ENCODE measurements around the gene RPL7A.

Gene RPL7A

DNA sequence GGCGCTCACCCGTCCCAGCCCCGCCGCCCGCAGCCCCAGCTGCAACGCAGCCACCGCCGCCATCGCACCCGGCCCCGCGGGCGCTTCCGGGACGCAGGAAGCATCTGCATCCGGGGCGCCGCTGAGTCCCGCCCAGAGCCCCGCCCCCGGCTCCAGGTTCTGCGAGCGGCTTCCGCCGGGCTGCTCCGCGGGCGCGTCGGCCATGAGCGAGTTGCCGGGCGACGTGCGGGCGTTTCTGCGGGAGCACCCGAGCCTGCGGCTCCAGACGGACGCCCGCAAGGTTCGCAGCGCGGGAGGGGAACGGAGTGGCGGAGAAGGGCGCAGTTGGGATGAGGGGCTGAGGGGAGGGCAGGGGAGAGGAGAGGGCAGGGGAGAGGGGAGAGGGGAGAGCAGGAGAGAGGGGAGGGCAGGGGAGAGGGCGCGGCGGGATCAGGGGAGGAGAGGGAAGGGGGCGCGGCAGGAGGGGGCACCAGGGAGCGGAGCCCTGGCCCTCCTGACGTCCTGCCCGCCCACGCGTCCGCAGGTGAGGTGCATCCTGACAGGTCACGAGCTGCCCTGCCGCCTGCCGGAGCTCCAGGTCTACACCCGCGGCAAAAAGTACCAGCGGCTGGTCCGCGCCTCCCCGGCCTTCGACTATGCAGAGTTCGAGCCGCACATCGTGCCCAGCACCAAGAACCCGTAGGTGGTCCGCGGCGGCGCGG is 8.5 kb downstream of the RPL7A start, which contains the start of the genes SURF1 and SURF2:
SURF1 (minus strand) TSS at position 97 of the 701 bp plus-strand sequence; CDS start at position 63, 34 bp downstream.
SURF2 (plus strand) TSS at position 160 of the 701 bp plus-strand sequence; CDS start at position 203, 43 bp downstream.
- TF ChIP-seq, protein P1, sequence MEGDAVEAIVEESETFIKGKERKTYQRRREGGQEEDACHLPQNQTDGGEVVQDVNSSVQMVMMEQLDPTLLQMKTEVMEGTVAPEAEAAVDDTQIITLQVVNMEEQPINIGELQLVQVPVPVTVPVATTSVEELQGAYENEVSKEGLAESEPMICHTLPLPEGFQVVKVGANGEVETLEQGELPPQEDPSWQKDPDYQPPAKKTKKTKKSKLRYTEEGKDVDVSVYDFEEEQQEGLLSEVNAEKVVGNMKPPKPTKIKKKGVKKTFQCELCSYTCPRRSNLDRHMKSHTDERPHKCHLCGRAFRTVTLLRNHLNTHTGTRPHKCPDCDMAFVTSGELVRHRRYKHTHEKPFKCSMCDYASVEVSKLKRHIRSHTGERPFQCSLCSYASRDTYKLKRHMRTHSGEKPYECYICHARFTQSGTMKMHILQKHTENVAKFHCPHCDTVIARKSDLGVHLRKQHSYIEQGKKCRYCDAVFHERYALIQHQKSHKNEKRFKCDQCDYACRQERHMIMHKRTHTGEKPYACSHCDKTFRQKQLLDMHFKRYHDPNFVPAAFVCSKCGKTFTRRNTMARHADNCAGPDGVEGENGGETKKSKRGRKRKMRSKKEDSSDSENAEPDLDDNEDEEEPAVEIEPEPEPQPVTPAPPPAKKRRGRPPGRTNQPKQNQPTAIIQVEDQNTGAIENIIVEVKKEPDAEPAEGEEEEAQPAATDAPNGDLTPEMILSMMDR (IDR thresholded peaks at IDR 0.05; ENCODE audit: insufficient read depth, low read length, poor library complexity, severe bottlenecking), result peak; percentile 42
- Histone ChIP-seq H3K36me3 (ENCODE audit: control insufficient read depth, insufficient read depth, low read length) (peaks cover 28% of the 10 kb centered on the region), H3K4me3 (replicated peaks; ENCODE audit: low read depth, low read length) (peak within 1 kb of the TSS; percentile 85), H3K27me3 (replicated peaks; ENCODE audit: control insufficient read depth, insufficient read depth, low read length) (no peaks in the 10 kb centered on the region)
- peak; percentile 90 for DNase-seq (ENCODE audit: extremely low read depth, insufficient read length)

DNA sequence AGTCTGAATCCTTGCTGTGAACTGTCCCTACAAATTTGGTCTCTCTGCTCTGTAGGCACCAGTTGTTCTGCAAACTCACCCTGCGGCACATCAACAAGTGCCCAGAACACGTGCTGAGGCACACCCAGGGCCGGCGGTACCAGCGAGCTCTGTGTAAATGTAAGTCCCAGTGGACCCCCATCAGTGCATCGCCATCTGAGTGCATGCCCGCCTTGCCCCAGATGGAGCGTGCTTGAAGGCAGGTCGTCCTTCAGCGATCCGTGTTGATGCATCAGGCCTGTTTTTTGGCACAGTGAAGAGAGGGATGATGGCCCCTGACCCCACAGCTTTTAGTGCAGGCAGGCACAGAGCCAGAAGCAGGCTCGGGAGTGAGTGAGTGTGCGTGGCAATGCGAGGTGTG is 9.6 kb downstream of the RPL7A start:
- no peaks in the 10 kb centered on the region for H3K27me3 ChIP-seq (replicated peaks; ENCODE audit: control insufficient read depth, insufficient read depth, low read length)
- TF ChIP-seq, protein P1 (IDR thresholded peaks at IDR 0.05; ENCODE audit: insufficient read depth, low read length, poor library complexity, severe bottlenecking), result no peak
- DNase-seq (ENCODE audit: extremely low read depth, insufficient read length), result no peak
- H3K36me3 ChIP-seq (ENCODE audit: control insufficient read depth, insufficient read depth, low read length), result peaks cover 28% of the 10 kb centered on the region
- H3K4me3 ChIP-seq (replicated peaks; ENCODE audit: low read depth, low read length), result no peak overlapping the region; the same call in 1 of the 2 replicates

DNA sequence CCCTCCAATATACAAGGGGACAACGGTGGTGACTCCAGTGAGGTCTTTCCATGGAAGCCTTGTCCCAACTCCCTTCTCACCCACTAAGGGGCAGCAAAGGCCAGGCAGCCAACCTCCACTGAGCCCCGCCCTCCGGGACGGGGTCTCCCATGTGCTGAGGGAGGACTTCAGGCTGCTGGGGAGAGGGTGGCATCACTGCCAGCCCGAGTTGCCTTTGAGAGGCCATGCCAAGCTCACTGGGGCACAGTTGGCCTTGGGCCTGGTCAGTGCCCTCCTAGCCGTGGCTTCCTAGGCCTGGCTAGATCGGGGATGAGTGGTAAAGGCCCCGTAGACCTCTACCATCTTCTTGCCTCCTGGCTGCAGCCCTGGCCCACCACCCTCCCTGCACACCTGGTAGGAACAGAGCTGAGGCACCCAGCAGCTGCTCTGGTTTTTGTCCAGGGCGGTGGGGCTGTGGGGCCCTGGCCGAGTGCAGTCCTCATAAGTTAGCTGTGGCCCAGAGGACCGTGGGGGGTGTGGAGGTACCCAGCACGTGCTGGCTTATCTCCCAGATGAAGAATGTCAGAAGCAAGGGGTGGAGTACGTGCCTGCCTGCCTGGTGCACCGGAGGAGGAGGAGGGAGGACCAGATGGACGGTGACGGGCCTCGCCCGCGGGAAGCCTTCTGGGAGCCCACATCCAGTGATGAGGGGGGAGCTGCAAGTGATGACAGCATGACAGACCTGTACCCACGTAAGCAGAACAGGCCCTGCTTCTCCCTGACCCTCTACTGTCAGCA is 11.6 kb downstream of the RPL7A start:
- no peak for DNase-seq (ENCODE audit: extremely low read depth, insufficient read length)
- TF ChIP-seq, protein P1 (IDR thresholded peaks at IDR 0.05; ENCODE audit: insufficient read depth, low read length, poor library complexity, severe bottlenecking), result peak; percentile 17
- H3K36me3 ChIP-seq (ENCODE audit: control insufficient read depth, insufficient read depth, low read length), result peaks cover 34% of the 10 kb centered on the region
- H3K27me3 ChIP-seq (replicated peaks; ENCODE audit: control insufficient read depth, insufficient read depth, low read length), result no peaks in the 10 kb centered on the region
- H3K4me3 ChIP-seq (replicated peaks; ENCODE audit: low read depth, low read length), result no peak overlapping the region

DNA sequence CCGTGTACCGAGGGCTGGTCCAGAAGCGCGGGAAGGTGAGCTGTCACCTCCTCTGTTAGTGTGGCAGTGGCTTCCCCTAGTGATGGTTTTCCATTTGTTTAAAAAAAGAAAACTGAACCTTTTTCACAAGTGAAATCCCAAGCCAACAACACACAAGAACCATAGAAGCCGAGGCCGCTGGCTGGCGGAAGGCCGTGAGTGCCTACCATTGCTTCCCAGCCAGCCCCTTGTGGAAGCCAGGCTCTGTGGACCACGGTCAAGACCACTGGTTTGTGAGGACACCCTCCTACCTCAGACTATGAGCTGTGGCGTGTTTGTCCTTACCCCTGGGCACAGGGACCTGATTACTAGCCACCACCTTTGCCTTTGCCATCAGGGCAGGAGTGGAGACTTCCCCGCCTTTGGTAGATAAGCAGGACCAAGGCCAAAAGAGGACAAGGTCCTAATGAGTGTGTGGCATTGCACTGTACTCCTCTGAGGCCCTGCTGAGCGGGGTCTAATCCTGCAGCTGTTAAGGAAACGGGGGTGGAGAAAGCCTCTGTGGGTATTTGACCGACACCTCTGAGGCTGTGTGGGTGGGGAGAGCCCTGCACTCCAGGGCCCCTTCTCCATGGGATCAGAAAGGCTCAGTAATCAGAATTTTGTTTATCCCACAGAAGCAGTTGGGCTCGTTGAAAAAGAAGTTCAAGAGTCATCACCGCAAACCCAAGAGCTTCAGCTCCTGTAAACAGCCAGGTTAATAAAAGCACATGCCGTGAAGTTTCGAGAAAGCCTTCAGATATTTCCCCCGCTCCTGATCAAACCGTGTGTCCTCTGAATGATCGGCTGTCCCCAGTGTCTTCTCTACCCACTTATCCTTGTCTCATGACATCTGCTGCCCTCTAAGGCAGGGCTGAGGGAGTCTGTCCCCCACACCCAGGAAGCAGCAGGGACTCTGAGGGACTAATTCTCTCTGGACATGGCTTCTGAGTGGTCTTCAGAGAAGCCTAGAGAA is 12.7 kb downstream of the RPL7A start:
- H3K27me3 ChIP-seq (replicated peaks; ENCODE audit: control insufficient read depth, insufficient read depth, low read length), result no peaks in the 10 kb centered on the region
- peaks cover 40% of the 10 kb centered on the region for H3K36me3 ChIP-seq (ENCODE audit: control insufficient read depth, insufficient read depth, low read length)
- no peak overlapping the region for H3K4me3 ChIP-seq (replicated peaks; ENCODE audit: low read depth, low read length)
- DNase-seq (ENCODE audit: extremely low read depth, insufficient read length), result no peak
- TF ChIP-seq, protein P1 (IDR thresholded peaks at IDR 0.05; ENCODE audit: insufficient read depth, low read length, poor library complexity, severe bottlenecking), result no peak

DNA sequence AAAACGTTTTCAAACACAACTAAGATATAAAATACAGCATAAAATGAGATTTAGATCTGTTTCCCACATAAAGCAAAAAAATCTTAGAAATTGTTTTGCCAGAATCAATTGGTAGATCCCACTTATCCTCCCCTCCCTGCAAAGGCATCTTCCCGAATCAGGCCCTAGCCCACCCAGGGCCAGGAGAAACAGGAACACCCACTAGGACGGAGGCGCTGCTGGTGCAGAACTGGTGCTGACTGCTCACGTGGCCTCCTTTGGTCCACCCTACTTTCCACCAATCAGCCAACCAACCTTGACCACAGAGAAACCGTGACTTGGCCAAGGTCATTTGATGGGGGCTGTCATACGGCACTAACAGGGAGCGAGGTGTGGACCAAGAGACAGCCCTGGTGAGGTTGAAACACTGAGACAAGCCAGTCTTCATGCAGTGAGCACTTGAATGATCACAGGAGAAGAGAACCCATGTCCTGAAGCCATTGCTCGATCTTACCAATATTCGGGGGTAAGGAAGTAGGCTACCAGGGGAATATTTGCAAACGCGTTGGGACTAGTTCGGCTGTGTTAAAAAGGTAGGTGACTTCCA is 13.6 kb downstream of the RPL7A start:
- H3K36me3 ChIP-seq (ENCODE audit: control insufficient read depth, insufficient read depth, low read length), result peaks cover 46% of the 10 kb centered on the region
- DNase-seq (ENCODE audit: extremely low read depth, insufficient read length), result no peak
- H3K4me3 ChIP-seq (replicated peaks; ENCODE audit: low read depth, low read length), result no peak overlapping the region
- TF ChIP-seq, protein P1 (IDR thresholded peaks at IDR 0.05; ENCODE audit: insufficient read depth, low read length, poor library complexity, severe bottlenecking), result no peak
- no peaks in the 10 kb centered on the region for H3K27me3 ChIP-seq (replicated peaks; ENCODE audit: control insufficient read depth, insufficient read depth, low read length)
